Occipital lobe (tissue), 2 donors: ENCODE results near the gene DCANP1. TPM values are rescaled to one million over a fixed set of nuclear protein-coding genes. Genes with fewer than 3 reads are reported as not detected.
A peak's percentile ranks its signal among the peaks of the same experiment; 100 is the strongest.

Experiments used
- DNase-seq: peaks from one replicate; lab custom pipeline; 2025; lab: John Stamatoyannopoulos, UW
- total RNA-seq: library from RNA; depleted of rRNA; stranded (reverse); fragments of >200 nt; gene quantifications from one replicate; pipeline ENCODE4 v1.2.3, GENCODE V29; 2014

DCANP1 gene
- total RNA-seq, 1 donor from 2014 or later = not detected

DNA sequence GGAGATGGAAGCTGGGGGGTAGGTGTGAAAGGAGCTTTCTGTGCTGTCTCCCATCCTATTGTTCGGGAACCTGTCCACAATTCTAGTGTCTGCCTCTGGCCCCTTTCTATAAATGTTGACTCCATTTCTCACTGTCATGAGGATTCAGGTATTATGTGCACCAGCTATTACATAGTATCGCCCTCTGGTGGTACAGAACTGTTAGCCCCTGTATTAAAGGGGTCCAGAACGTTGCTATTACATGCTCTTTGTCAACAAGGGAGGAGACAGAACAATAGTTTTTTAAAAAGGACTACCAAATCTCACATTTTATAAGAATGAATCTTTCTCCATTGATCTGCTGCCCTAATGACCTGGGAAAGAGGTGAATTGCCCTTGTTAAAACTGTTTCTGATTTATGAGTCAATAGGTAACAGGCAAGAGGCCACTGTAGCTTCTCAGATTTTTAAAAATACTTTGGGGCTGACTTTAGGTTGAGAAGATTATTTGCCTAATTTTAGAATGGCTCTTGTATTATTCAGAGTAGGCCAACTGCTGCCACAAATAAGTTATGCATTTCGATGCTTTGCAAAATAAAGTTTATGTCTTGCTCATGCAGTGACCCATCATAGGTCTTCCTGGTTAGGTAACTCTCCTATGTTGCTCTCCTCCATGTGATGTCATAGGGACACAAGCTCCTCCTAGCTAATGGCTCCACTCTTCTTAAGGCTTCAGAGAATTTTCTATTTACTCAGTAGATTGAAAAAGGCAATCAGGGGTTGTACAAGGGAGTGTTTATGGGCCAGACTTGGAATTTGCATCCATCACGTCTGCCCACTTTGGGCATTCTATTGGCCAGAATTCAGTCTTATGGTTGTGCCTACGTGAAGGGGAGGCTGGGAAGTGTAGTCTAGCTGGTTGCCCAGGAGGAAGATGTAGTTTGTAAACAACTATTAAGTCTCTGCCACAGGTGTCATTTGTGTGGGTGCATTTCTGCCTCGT, 20.8 kb downstream of the DCANP1 start:
- no peak for DNase-seq

GRCh38 chr5:135425641-135426040, 21.5 kb downstream of the DCANP1 start:
- no peak for DNase-seq

- no peak for DNase-seq
Observed at GRCh38 chr5:135423846-135424168, 23.3 kb downstream of the DCANP1 start.

GRCh38 chr5:135423146-135423845, 23.9 kb downstream of the DCANP1 start:
- DNase-seq = no peak

DNA sequence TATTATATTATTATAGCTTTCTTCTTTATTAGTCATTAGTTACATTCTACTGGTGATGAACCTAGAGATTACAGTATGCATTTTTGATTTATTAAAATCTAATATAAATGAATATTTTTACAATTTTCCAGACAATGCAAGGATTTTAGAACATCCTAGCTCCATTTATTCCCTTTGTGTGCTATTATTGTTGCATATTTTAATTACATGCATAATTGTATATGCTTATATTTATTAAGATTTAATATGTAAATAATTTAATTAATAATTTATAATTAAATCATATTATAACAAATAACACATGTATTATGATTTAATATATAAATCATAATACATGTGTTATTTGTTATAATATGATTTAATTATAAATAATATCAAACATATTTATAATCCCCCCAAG, 24.7 kb downstream of the DCANP1 start:
- DNase-seq = no peak

- DNase-seq = no peak
Observed at GRCh38 chr5:135417083-135417482, 30.1 kb downstream of the DCANP1 start.

- no peak for DNase-seq
Observed at GRCh38 chr5:135405082-135405481, 42.1 kb downstream of the DCANP1 start.

- DNase-seq = no peak
Observed at GRCh38 chr5:135402031-135402430, 45.1 kb downstream of the DCANP1 start.

DNA sequence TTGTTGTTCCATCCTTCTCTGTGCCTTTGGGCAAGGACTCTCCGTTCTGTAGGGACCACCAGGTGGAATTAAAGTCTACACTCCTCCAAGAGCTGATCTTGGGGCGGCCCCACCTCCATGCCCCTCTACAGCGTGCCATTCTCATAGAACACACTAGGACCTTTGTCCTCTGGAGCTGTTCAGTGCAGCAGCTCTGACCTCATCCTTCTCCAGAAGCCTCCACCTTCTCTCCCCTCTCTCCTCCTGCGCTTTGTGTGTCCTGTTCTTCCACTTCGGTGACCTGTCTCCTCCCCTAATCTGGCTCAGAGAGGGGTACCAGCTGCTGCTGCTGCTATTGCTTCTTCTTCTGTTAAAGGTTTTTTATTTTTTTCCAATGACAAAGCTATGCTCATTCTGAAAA, 46.3 kb downstream of the DCANP1 start:
- no peak for DNase-seq

DNA sequence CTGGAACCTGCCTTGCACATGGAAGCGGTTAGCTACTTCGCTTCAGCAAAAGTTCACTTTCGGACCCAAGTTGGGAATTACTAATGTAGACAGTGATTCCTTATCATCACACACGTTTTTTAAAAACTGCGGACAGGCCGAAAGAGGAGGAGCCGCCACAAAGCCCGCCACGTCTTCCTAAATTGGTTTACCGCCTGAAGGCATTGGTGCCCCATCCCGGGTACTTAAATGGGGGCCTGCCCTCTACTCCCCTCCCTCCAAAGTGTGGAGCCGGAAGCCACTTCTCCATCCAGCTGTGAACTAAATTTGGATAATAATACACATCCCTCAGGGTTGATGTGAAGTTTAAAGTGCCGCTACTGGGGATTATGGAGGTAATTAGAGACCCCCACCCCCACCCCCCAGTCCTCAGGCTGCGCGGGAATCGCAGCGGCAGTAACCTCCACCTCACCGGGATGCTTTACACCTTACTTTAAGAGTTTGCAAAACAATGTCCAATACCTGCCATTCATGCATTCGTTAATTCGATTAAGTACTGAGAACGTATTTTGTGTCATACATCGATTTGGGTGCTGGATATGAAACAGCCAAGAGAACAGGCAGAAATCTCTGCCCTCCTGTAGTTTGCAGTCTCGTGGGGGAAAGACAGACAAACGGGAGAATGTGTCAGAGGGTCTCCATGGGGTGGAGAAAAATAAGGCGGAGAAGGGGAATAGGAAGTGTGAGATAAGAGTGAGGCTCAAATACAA, 47.2 kb downstream of the DCANP1 start:
- DNase-seq = no peak

GRCh38 chr5:135398855-135399793, 48.0 kb downstream of the DCANP1 start, which contains the start of gene MACROH2A1:
TSS of gene MACROH2A1 (minus strand) at chr5:135399231. CDS start at chr5:135389093, 10,138 bp downstream.
- peak; percentile 69 for DNase-seq

GRCh38 chr5:135398160-135398854, 48.8 kb downstream of the DCANP1 start:
- no peak for DNase-seq

- no peak for DNase-seq
Observed at GRCh38 chr5:135397084-135397483, 50.1 kb downstream of the DCANP1 start.

- DNase-seq = no peak
Observed at GRCh38 chr5:135396459-135397055, 50.6 kb downstream of the DCANP1 start.

DNA sequence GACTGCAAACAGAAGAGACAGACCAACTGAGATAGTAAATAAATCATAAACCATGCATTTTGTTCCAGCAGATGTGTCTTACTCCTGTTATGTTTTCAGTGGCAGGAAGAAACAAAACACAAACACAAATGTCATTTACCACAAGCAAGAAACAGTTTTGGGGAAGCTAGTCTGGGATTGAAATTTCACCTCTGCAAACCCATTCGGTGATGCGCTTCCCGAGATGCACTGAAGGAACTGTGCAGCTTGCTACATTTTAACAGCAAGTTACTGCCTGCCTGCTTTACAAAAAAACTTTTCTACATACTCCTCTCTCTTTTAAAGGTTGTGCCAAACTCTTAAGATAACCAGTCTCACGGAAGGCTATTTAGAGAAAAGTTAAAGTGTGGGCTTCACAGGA, 51.3 kb downstream of the DCANP1 start:
- DNase-seq = no peak

DNA sequence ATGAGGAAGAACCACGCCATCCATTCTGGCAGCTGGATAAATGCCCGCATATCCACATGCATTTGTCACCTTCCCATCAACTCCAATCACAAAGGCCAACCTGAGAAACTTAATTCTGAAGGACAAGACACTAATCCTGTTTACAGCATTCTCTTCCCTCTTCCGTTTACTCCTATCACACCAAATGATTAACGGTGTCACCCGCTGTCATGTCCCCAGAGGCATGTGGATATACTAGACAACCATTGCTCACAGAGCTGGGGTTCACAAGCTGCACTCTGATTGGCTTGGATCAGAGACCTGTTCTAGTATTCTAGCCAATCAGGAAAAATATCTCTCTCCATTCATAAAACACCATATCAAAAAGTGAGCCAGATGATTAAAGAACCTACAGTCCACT, 51.7 kb downstream of the DCANP1 start:
- no peak for DNase-seq
